ENCODE measurements around the gene CRELD1.

The CRELD1 gene

GRCh38 chr3:9908286-9908685 lies 25.3 kb upstream of the CRELD1 start:
- H3K4me3 ChIP-seq (ENCODE audit: low read length), result no peak overlapping the region
- H3K36me3 ChIP-seq (ENCODE audit: insufficient read depth, low read length), result no peaks in the 10 kb centered on the region
- peaks cover 3% of the 10 kb centered on the region; the same call in 1 of the 2 replicates for H3K4me1 ChIP-seq (ENCODE audit: insufficient read depth, low read length)
- no peaks in the 10 kb centered on the region for H3K9me3 ChIP-seq (ENCODE audit: insufficient read depth, low read depth, low read length)
- no peak overlapping the region for H3K27ac ChIP-seq (ENCODE audit: low read depth, low read length)
- H3K27me3 ChIP-seq (ENCODE audit: insufficient read depth, low read length), result no peaks in the 10 kb centered on the region
- H3K9ac ChIP-seq (ENCODE audit: low read depth, low read length), result no peak overlapping the region
- 92% methylated on average over 3 of the region's 3 CpGs for WGBS

GRCh38 chr3:9909221-9910013 lies 24.2 kb upstream of the CRELD1 start:
- no peaks in the 10 kb centered on the region for H3K4me1 ChIP-seq (ENCODE audit: insufficient read depth, low read length)
- no peak overlapping the region for H3K9ac ChIP-seq (ENCODE audit: low read depth, low read length)
- no peak overlapping the region for H3K27ac ChIP-seq (ENCODE audit: low read depth, low read length)
- no peaks in the 10 kb centered on the region for H3K36me3 ChIP-seq (ENCODE audit: insufficient read depth, low read length)
- H3K27me3 ChIP-seq (ENCODE audit: insufficient read depth, low read length), result peaks cover 3% of the 10 kb centered on the region; the same call in 1 of the 2 replicates
- H3K4me3 ChIP-seq (ENCODE audit: low read length), result no peak overlapping the region
- WGBS, result 92% methylated on average over 7 of the region's 7 CpGs
- no peaks in the 10 kb centered on the region for H3K9me3 ChIP-seq (ENCODE audit: insufficient read depth, low read depth, low read length)

GRCh38 chr3:9911863-9912262 lies 21.8 kb upstream of the CRELD1 start:
- Histone ChIP-seq H3K27me3 (ENCODE audit: insufficient read depth, low read length) (peaks cover 18% of the 10 kb centered on the region), H3K9ac (ENCODE audit: low read depth, low read length) (no peak overlapping the region), H3K36me3 (ENCODE audit: insufficient read depth, low read length) (no peaks in the 10 kb centered on the region), H3K9me3 (ENCODE audit: insufficient read depth, low read depth, low read length) (no peaks in the 10 kb centered on the region), H3K27ac (ENCODE audit: low read depth, low read length) (no peak overlapping the region), H3K4me1 (ENCODE audit: insufficient read depth, low read length) (peaks cover 6% of the 10 kb centered on the region; the same call in 1 of the 2 replicates), H3K4me3 (ENCODE audit: low read length) (no peak overlapping the region)
- 89% methylated on average over 8 of the region's 8 CpGs for WGBS

GRCh38 chr3:9912294-9912935 lies 21.2 kb upstream of the CRELD1 start:
- Histone ChIP-seq H3K36me3 (ENCODE audit: insufficient read depth, low read length) (no peaks in the 10 kb centered on the region), H3K9me3 (ENCODE audit: insufficient read depth, low read depth, low read length) (no peaks in the 10 kb centered on the region), H3K27me3 (ENCODE audit: insufficient read depth, low read length) (peaks cover 18% of the 10 kb centered on the region), H3K4me3 (ENCODE audit: low read length) (no peak overlapping the region), H3K27ac (ENCODE audit: low read depth, low read length) (no peak overlapping the region), H3K9ac (ENCODE audit: low read depth, low read length) (no peak overlapping the region), H3K4me1 (ENCODE audit: insufficient read depth, low read length) (peaks cover 6% of the 10 kb centered on the region; the same call in 1 of the 2 replicates)
- WGBS, result 96% methylated on average over 7 of the region's 7 CpGs

- peaks cover 6% of the 10 kb centered on the region; the same call in 1 of the 2 replicates for H3K4me1 ChIP-seq (ENCODE audit: insufficient read depth, low read length)
- 81% methylated on average over 5 of the region's 5 CpGs for WGBS
- no peak overlapping the region for H3K27ac ChIP-seq (ENCODE audit: low read depth, low read length)
- H3K9ac ChIP-seq (ENCODE audit: low read depth, low read length), result no peak overlapping the region
- no peak overlapping the region for H3K4me3 ChIP-seq (ENCODE audit: low read length)
- no peaks in the 10 kb centered on the region for H3K36me3 ChIP-seq (ENCODE audit: insufficient read depth, low read length)
- H3K27me3 ChIP-seq (ENCODE audit: insufficient read depth, low read length), result peaks cover 18% of the 10 kb centered on the region
- H3K9me3 ChIP-seq (ENCODE audit: insufficient read depth, low read depth, low read length), result no peaks in the 10 kb centered on the region
Measured at GRCh38 chr3:9913601-9914000, 20.0 kb upstream of the CRELD1 start.

GRCh38 chr3:9914011-9914410 lies 19.6 kb upstream of the CRELD1 start:
- Histone ChIP-seq H3K27ac (ENCODE audit: low read depth, low read length) (no peak overlapping the region), H3K4me3 (ENCODE audit: low read length) (no peak overlapping the region), H3K27me3 (ENCODE audit: insufficient read depth, low read length) (peaks cover 18% of the 10 kb centered on the region), H3K4me1 (ENCODE audit: insufficient read depth, low read length) (peaks cover 6% of the 10 kb centered on the region; the same call in 1 of the 2 replicates), H3K9ac (ENCODE audit: low read depth, low read length) (no peak overlapping the region), H3K36me3 (ENCODE audit: insufficient read depth, low read length) (no peaks in the 10 kb centered on the region), H3K9me3 (ENCODE audit: insufficient read depth, low read depth, low read length) (no peaks in the 10 kb centered on the region)
- WGBS, result 89% methylated on average over 1 of the region's 1 CpG

GRCh38 chr3:9914559-9915253 lies 18.9 kb upstream of the CRELD1 start:
- WGBS, result 28% methylated on average over 15 of the region's 15 CpGs
- H3K27ac ChIP-seq (ENCODE audit: low read depth, low read length), result no peak overlapping the region
- peak overlapping the region; percentile 78 for H3K9ac ChIP-seq (ENCODE audit: low read depth, low read length)
- peaks cover 6% of the 10 kb centered on the region; the same call in 1 of the 2 replicates for H3K4me1 ChIP-seq (ENCODE audit: insufficient read depth, low read length)
- no peaks in the 10 kb centered on the region for H3K36me3 ChIP-seq (ENCODE audit: insufficient read depth, low read length)
- peak overlapping the region; percentile 63 for H3K4me3 ChIP-seq (ENCODE audit: low read length)
- peaks cover 18% of the 10 kb centered on the region for H3K27me3 ChIP-seq (ENCODE audit: insufficient read depth, low read length)
- no peaks in the 10 kb centered on the region for H3K9me3 ChIP-seq (ENCODE audit: insufficient read depth, low read depth, low read length)

- no peaks in the 10 kb centered on the region for H3K9me3 ChIP-seq (ENCODE audit: insufficient read depth, low read depth, low read length)
- H3K27ac ChIP-seq (ENCODE audit: low read depth, low read length), result no peak overlapping the region
- peak overlapping the region; percentile 78 for H3K9ac ChIP-seq (ENCODE audit: low read depth, low read length)
- H3K36me3 ChIP-seq (ENCODE audit: insufficient read depth, low read length), result no peaks in the 10 kb centered on the region
- H3K27me3 ChIP-seq (ENCODE audit: insufficient read depth, low read length), result peaks cover 18% of the 10 kb centered on the region
- under 1% methylated on average over 98 of the region's 99 CpGs for whole genome bisulfite sequencing
- H3K4me3 ChIP-seq (ENCODE audit: low read length), result peak overlapping the region; percentile 63
- peaks cover 6% of the 10 kb centered on the region; the same call in 1 of the 2 replicates for H3K4me1 ChIP-seq (ENCODE audit: insufficient read depth, low read length)
Measured at GRCh38 chr3:9915254-9916141, 18.1 kb upstream of the CRELD1 start.

GRCh38 chr3:9916346-9916733 lies 17.3 kb upstream of the CRELD1 start:
- peak overlapping the region; percentile 23; the same call in 1 of the 2 replicates for H3K27ac ChIP-seq (ENCODE audit: low read depth, low read length)
- WGBS, result 71% methylated on average over 5 of the region's 7 CpGs
- H3K36me3 ChIP-seq (ENCODE audit: insufficient read depth, low read length), result no peaks in the 10 kb centered on the region
- H3K9ac ChIP-seq (ENCODE audit: low read depth, low read length), result no peak overlapping the region
- H3K4me1 ChIP-seq (ENCODE audit: insufficient read depth, low read length), result peaks cover 6% of the 10 kb centered on the region; the same call in 1 of the 2 replicates
- peaks cover 18% of the 10 kb centered on the region for H3K27me3 ChIP-seq (ENCODE audit: insufficient read depth, low read length)
- no peaks in the 10 kb centered on the region for H3K9me3 ChIP-seq (ENCODE audit: insufficient read depth, low read depth, low read length)
- H3K4me3 ChIP-seq (ENCODE audit: low read length), result peak overlapping the region; percentile 38
